Measurements from ENCODE around the gene MXRA7. TPM values are rescaled to one million over a fixed set of nuclear protein-coding genes. Genes with fewer than 3 reads are reported as not detected.

Gene MXRA7
- total and polyA plus RNA-seq, 2 experiments from 2014 or later = 101 to 164 TPM

GRCh38 chr17:76737082-76737675 lies 26.4 kb upstream of the MXRA7 start, which contains the start of gene SRSF2:
TSS of gene SRSF2 (minus strand) at chr17:76737331. CDS start at chr17:76737160, 171 bp downstream.
- Histone ChIP-seq H3K4me3 (peak within 1 kb of the TSS; percentile 90), H3K4me1 (ENCODE audit: low read depth) (peaks cover 26% of the 10 kb centered on the region), H3K9me3 (ENCODE audit: low read depth) (no peaks in the 10 kb centered on the region), H3K36me3 (peaks cover 38% of the 10 kb centered on the region), H3K27ac (peak within 1 kb of the TSS; percentile 95), H3K27me3 (no peaks in the 10 kb centered on the region)
- no peak for TF ChIP-seq CTCF (IDR thresholded peaks at IDR 0.05; ENCODE audit: low read depth, low read length)
- peak; percentile 98 to 99 for DNase-seq (ENCODE audit: low read depth in 1 of 2, low spot score in 1 of 2)

GRCh38 chr17:76736349-76737081 lies 25.8 kb upstream of the MXRA7 start:
- TF ChIP-seq CTCF (IDR thresholded peaks at IDR 0.05; ENCODE audit: low read depth, low read length) = peak; percentile 30
- H3K27ac ChIP-seq = peak overlapping the region; percentile 95
- H3K4me1 ChIP-seq (ENCODE audit: low read depth) = peaks cover 26% of the 10 kb centered on the region
- DNase-seq (ENCODE audit: low read depth in 1 of 2, low spot score in 1 of 2) = peak; percentile 80 to 85
- H3K36me3 ChIP-seq = peaks cover 36% of the 10 kb centered on the region
- no peaks in the 10 kb centered on the region for H3K9me3 ChIP-seq (ENCODE audit: low read depth)
- H3K27me3 ChIP-seq = no peaks in the 10 kb centered on the region
- peak overlapping the region; percentile 90 for H3K4me3 ChIP-seq

- Histone ChIP-seq H3K27me3 (no peaks in the 10 kb centered on the region), H3K4me1 (ENCODE audit: low read depth) (peaks cover 22% of the 10 kb centered on the region), H3K9me3 (ENCODE audit: low read depth) (no peaks in the 10 kb centered on the region), H3K27ac (peak overlapping the region; percentile 95), H3K36me3 (peaks cover 36% of the 10 kb centered on the region), H3K4me3 (peak overlapping the region; percentile 90)
- DNase-seq (ENCODE audit: low read depth in 1 of 2, low spot score in 1 of 2) = no peak
- TF ChIP-seq CTCF (IDR thresholded peaks at IDR 0.05; ENCODE audit: low read depth, low read length) = no peak
These were observed 25.0 kb upstream of the MXRA7 start for GRCh38 chr17:76735586-76736348.

- TF ChIP-seq CTCF (IDR thresholded peaks at IDR 0.05; ENCODE audit: low read depth, low read length) = no peak
- Histone ChIP-seq H3K9me3 (ENCODE audit: low read depth) (no peaks in the 10 kb centered on the region), H3K4me1 (ENCODE audit: low read depth) (peaks cover 15% of the 10 kb centered on the region), H3K4me3 (peak overlapping the region; percentile 90), H3K36me3 (peaks cover 36% of the 10 kb centered on the region), H3K27me3 (no peaks in the 10 kb centered on the region), H3K27ac (peak overlapping the region; percentile 95)
- peak in 1 of 2 donors; percentile 47 for DNase-seq (ENCODE audit: low read depth in 1 of 2, low spot score in 1 of 2)
These were observed 24.2 kb upstream of the MXRA7 start for GRCh38 chr17:76735006-76735405.

GRCh38 chr17:76734080-76734840 lies 23.5 kb upstream of the MXRA7 start:
- DNase-seq (ENCODE audit: low read depth in 1 of 2, low spot score in 1 of 2) = peak in 1 of 2 donors; percentile 60
- peak overlapping the region; percentile 90 for H3K4me3 ChIP-seq
- no peaks in the 10 kb centered on the region for H3K9me3 ChIP-seq (ENCODE audit: low read depth)
- TF ChIP-seq CTCF (IDR thresholded peaks at IDR 0.05; ENCODE audit: low read depth, low read length) = no peak
- H3K27ac ChIP-seq = peak overlapping the region; percentile 15
- no peaks in the 10 kb centered on the region for H3K27me3 ChIP-seq
- H3K4me1 ChIP-seq (ENCODE audit: low read depth) = peaks cover 10% of the 10 kb centered on the region
- H3K36me3 ChIP-seq = peaks cover 36% of the 10 kb centered on the region
